HUES64 (cell line): ENCODE measurements around the gene PCYOX1L.

Experiments
- H3K27ac ChIP-seq: 2 replicates; pipeline ENCODE4 v1.7.0; 2013; ENCODE audit warnings: low read depth, low read length, inconsistent platforms
- H3K27me3 ChIP-seq: 2 replicates; pipeline ENCODE4 v1.6.1; 2013; ENCODE audit warnings: mild to moderate bottlenecking, low read length; ENCODE audit not compliant: insufficient read depth
- H3K36me3 ChIP-seq: 2 replicates; pipeline ENCODE4 v1.6.1; 2013; ENCODE audit warnings: mild to moderate bottlenecking, low read length; ENCODE audit not compliant: insufficient read depth
- H3K4me1 ChIP-seq: 2 replicates; pipeline ENCODE4 v1.6.1; 2013; ENCODE audit warnings: mild to moderate bottlenecking, low read length, moderate library complexity; ENCODE audit not compliant: insufficient read depth
- H3K4me3 ChIP-seq: 2 replicates; pipeline ENCODE4 v1.5.1; 2013; ENCODE audit warnings: mild to moderate bottlenecking, low read length, moderate library complexity
- H3K9ac ChIP-seq: 2 replicates; pipeline ENCODE4 v1.6.1; 2013; ENCODE audit warnings: mild to moderate bottlenecking, low read depth, low read length
- H3K9me3 ChIP-seq: 2 replicates; pipeline ENCODE4 v1.6.1; 2013; ENCODE audit warnings: low read depth, low read length; ENCODE audit not compliant: insufficient read depth
- WGBS: fragments of 150-250, 120-280 bp; methylation state at CpG from one replicate; pipeline ENCODE4 v1.1.7; 2013; ENCODE audit warnings: missing lambda C conversion rate; 5-methylcytosine and 5-hydroxymethylcytosine counted together

The PCYOX1L gene

GRCh38 chr5:149322518-149322917, 35.3 kb upstream of the PCYOX1L start:
- no peaks in the 10 kb centered on the region for H3K4me1 ChIP-seq
- H3K9ac ChIP-seq: no peak overlapping the region
- 76% methylated on average over 12 of the region's 12 CpGs for WGBS

DNA sequence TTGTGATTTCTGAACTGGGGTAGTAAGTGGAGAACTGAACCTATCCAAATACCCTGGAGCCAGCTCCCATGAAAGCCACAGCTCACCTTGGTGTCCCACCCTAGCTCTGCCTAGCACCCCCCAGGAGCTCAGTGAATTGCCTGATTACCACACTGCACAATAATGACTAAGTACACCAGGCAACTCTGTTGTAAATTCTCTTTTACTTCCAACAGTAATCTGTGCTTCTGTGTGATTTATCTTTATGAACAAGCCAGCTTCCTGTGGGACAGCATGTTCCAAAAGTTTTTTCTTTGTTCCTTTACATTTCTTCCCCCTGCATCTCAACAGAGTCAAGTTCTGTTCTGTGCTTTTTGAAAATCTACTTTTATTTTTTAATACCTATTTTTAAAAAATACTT, 34.6 kb upstream of the PCYOX1L start:
- no peaks in the 10 kb centered on the region for H3K9me3 ChIP-seq
- H3K9ac ChIP-seq: no peak overlapping the region
- no peaks in the 10 kb centered on the region for H3K27me3 ChIP-seq
- H3K27ac ChIP-seq: no peak overlapping the region
- no peaks in the 10 kb centered on the region for H3K36me3 ChIP-seq
- H3K4me1 ChIP-seq: no peaks in the 10 kb centered on the region
- H3K4me3 ChIP-seq: no peak overlapping the region

More at GRCh38 chr5:149322518-149322917, 35.3 kb upstream of the PCYOX1L start:
- Histone ChIP-seq H3K9me3 (no peaks in the 10 kb centered on the region), H3K4me3 (no peak overlapping the region), H3K27ac (no peak overlapping the region), H3K36me3 (no peaks in the 10 kb centered on the region), H3K27me3 (no peaks in the 10 kb centered on the region)

DNA sequence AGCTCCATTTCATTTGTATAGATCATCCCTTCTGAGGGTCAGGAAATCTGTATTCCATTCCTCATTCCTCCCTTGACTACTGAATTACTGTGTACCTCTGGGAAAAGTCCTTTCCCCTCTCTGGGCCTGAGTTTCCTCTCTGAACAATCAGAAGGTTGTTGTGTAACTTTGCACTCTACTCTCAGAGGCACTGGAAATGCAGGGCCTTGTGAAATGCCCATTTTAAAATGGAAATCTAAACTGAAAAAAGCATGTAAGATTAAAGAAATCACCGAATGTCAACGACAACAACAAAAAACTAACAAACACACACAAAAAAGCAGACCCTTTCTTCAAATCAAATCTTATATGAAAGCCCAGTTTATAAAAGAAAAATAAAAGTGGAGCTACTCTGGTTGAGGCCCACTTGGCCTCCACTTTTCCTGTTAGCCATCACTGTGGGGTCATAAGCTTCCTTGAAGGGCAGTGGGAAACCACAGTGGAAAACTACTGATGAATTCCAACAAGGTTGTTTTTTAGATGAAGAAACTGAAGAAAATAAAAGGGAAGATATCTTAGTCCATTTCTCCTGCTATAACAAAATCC, 34.1 kb upstream of the PCYOX1L start:
- no peaks in the 10 kb centered on the region for H3K36me3 ChIP-seq
- no peaks in the 10 kb centered on the region for H3K4me1 ChIP-seq
- H3K9ac ChIP-seq: no peak overlapping the region
- no peaks in the 10 kb centered on the region for H3K9me3 ChIP-seq
- no peaks in the 10 kb centered on the region for H3K27me3 ChIP-seq
- WGBS: 100% methylated on average over 2 of the region's 2 CpGs
- H3K27ac ChIP-seq: no peak overlapping the region
- H3K4me3 ChIP-seq: no peak overlapping the region

DNA sequence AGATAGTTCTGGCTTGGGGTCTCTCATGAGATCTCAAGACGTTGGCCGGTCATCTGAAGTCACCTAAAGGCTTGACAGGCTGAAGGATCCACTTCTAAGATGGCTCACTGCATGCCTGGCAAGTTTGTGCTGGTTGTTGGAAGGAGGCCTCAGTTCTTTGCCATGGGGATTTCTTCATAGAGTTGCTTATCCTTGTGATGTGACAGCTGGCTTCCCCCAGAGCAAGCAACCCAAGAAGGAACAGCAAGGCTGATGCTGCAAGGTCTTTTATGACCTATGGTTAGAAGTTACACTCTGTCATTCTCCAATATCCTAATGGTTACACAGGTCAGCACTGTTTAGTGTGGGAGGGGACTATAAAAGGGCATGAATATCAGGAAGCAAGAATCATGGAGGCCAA, 33.2 kb upstream of the PCYOX1L start:
- Histone ChIP-seq H3K9me3 (no peaks in the 10 kb centered on the region), H3K27me3 (no peaks in the 10 kb centered on the region), H3K27ac (no peak overlapping the region), H3K36me3 (no peaks in the 10 kb centered on the region), H3K9ac (no peak overlapping the region), H3K4me1 (no peaks in the 10 kb centered on the region), H3K4me3 (no peak overlapping the region)
- 93% methylated on average over 2 of the region's 2 CpGs for WGBS

DNA sequence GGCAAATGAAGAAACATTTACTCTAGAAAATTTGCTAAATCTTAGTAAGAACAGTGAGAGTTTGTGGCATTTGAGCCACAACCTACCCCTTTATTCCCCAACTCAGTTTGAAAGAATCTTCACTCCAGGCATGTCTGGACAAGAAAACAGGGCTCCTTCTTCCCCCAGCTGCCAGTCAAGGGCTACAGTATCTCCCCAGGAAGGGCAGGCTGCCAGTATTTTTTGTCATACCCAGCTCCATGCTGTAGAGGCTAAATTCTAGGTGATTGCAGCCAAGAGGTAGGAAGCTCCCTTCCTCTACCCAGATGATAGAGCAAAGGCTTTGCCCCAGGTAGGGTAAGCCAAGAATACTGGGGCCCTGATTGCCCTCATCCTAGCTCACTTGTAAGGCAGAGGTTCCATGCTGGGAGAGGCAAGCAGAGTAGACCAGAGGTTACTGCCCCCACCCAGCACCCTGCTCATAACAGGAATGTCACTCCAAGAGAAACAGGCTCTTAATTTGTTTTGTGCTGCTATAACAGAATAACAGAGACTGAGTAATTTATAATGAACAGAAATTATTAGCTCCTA, 32.6 kb upstream of the PCYOX1L start:
- no peaks in the 10 kb centered on the region for H3K27me3 ChIP-seq
- no peak overlapping the region for H3K4me3 ChIP-seq
- no peak overlapping the region for H3K9ac ChIP-seq
- no peak overlapping the region for H3K27ac ChIP-seq
- H3K9me3 ChIP-seq: no peaks in the 10 kb centered on the region
- no peaks in the 10 kb centered on the region for H3K36me3 ChIP-seq
- H3K4me1 ChIP-seq: no peaks in the 10 kb centered on the region

GRCh38 chr5:149325894-149326293, 32.0 kb upstream of the PCYOX1L start:
- WGBS: 87% methylated on average over 5 of the region's 5 CpGs

GRCh38 chr5:149326611-149327010, 31.2 kb upstream of the PCYOX1L start:
- Histone ChIP-seq H3K9ac (no peak overlapping the region), H3K27ac (no peak overlapping the region), H3K36me3 (no peaks in the 10 kb centered on the region), H3K4me1 (no peaks in the 10 kb centered on the region), H3K4me3 (no peak overlapping the region), H3K27me3 (no peaks in the 10 kb centered on the region), H3K9me3 (no peaks in the 10 kb centered on the region)
- 93% methylated on average over 3 of the region's 3 CpGs for WGBS

More at GRCh38 chr5:149325894-149326293, 32.0 kb upstream of the PCYOX1L start:
- Histone ChIP-seq H3K27ac (no peak overlapping the region), H3K4me1 (no peaks in the 10 kb centered on the region), H3K27me3 (no peaks in the 10 kb centered on the region), H3K4me3 (no peak overlapping the region), H3K9me3 (no peaks in the 10 kb centered on the region), H3K9ac (no peak overlapping the region), H3K36me3 (no peaks in the 10 kb centered on the region)

DNA sequence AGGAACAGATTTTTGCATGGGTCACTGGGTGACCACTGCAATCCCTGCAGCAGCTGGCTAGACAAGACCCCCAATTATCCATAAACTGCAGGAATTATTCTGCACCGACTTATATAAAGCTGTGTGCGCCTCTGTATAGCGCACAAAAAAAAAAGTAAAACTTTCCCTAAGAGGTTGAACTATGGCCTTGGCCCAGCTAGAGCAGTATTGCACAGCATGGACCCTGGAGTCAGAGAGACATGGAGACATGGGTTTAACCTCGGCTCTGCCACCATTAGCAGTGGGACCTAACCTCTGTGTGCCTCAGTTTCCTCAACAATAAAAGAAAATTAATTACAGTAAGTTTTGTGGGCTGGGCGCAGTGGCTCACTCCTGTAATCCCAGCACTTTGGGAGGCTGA, 29.7 kb upstream of the PCYOX1L start:
- 99% methylated on average over 5 of the region's 5 CpGs for WGBS

DNA sequence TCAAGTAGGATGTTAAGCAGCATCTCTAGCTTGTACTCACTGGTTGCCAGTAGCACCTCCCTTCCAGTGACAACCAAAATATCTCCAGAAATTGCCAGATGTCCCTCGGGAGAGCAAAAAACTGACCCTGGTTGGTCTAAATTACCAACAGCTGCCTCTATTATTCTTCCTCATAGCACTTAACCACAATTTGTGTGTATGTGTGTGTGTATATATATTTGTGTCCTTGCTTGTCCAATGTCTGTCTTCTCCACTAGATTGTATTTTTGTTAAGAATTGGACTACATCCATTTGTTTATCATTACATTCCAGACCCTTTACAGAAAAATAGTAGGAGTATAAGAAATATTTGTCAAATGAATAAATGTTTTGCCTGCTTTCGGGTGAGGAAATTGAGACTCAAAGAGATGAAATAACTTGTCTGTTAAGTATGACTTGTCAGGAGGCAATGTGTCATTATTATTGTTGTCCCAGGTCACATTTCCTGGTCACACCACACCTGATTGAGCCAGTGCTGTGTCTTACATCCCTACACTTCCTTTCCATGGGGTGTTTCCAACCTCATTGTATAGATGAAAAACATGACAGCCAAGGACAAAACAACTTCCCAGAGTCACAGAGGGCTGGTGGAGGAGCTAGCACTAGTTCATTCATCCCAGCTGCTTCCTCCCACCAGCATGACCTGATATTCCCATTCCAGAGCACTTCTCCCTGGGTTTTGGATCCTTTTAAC, 24.0 kb upstream of the PCYOX1L start:
- H3K36me3 ChIP-seq: no peaks in the 10 kb centered on the region
- H3K27ac ChIP-seq: no peak overlapping the region
- no peaks in the 10 kb centered on the region for H3K4me1 ChIP-seq
- H3K9ac ChIP-seq: no peak overlapping the region
- 89% methylated on average over 2 of the region's 2 CpGs for WGBS
- H3K9me3 ChIP-seq: no peaks in the 10 kb centered on the region
- no peak overlapping the region for H3K4me3 ChIP-seq
- no peaks in the 10 kb centered on the region; the same call in 1 of the 2 replicates for H3K27me3 ChIP-seq

More for the DNA sequence above, 29.7 kb upstream of the PCYOX1L start:
- Histone ChIP-seq H3K36me3 (no peaks in the 10 kb centered on the region), H3K27ac (no peak overlapping the region), H3K4me1 (no peaks in the 10 kb centered on the region), H3K4me3 (no peak overlapping the region), H3K9me3 (no peaks in the 10 kb centered on the region), H3K27me3 (no peaks in the 10 kb centered on the region), H3K9ac (no peak overlapping the region)

- no peak overlapping the region for H3K4me3 ChIP-seq
- H3K9ac ChIP-seq: no peak overlapping the region
- H3K4me1 ChIP-seq: no peaks in the 10 kb centered on the region
- H3K27me3 ChIP-seq: no peaks in the 10 kb centered on the region; the same call in 1 of the 2 replicates
- WGBS: 93% methylated on average over 4 of the region's 4 CpGs
- no peaks in the 10 kb centered on the region for H3K36me3 ChIP-seq
- H3K27ac ChIP-seq: no peak overlapping the region
- no peaks in the 10 kb centered on the region for H3K9me3 ChIP-seq
These were observed 20.1 kb upstream of the PCYOX1L start for GRCh38 chr5:149337736-149338135.

- H3K9me3 ChIP-seq: no peaks in the 10 kb centered on the region
- no peaks in the 10 kb centered on the region for H3K4me1 ChIP-seq
- H3K9ac ChIP-seq: no peak overlapping the region
- H3K27me3 ChIP-seq: no peaks in the 10 kb centered on the region; the same call in 1 of the 2 replicates
- H3K27ac ChIP-seq: no peak overlapping the region
- H3K4me3 ChIP-seq: no peak overlapping the region
- WGBS: 82% methylated on average over 1 of the region's 1 CpG
- H3K36me3 ChIP-seq: no peaks in the 10 kb centered on the region
These were observed 19.5 kb upstream of the PCYOX1L start for GRCh38 chr5:149338364-149338763.
